NCI-H226 (cell line): ENCODE measurements around the gene MIER3.

Experiments
- DNase-seq: peaks from one replicate; pipeline ENCODE4 v3.0.0-alpha.2; 2015

The MIER3 gene

DNA sequence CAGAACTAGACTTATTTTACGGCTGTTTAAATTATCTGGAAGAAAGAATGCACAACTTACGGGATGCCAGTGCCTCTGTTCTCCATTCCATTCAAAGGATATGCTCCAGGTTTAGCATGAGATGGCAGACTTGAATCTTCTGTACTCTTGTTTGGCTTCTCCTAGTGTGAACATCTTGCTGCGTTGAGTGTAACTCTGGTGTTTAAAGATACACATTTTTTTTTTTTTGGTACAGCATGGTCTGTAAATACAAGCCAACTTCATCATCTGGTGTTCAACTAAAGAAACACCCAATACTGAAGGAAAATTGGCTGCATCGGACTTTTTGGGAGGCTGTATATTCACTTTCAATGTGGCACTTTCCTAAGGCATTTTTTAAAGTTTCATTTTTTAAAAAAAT, 7.4 kb upstream of the MIER3 start:
- no peak for DNase-seq

DNA sequence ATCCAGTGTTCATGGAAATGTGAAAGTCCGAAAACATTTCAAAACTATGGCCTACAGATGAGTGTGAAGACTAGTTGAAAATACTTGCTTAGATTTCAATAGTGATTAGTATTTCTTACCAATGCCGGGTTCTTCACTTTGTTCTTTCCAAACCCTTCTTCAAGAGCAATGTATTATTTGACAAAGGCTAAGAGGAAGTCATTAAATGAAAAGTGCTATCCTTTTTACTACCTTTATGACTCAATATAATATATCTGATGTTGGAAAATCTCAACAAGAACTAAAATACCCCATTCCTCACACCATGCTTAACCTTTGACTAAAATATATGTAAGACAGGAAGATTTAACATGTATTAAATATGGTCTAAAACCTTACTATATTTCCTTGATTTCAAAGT, 6.7 kb upstream of the MIER3 start:
- DNase-seq, result no peak

DNA sequence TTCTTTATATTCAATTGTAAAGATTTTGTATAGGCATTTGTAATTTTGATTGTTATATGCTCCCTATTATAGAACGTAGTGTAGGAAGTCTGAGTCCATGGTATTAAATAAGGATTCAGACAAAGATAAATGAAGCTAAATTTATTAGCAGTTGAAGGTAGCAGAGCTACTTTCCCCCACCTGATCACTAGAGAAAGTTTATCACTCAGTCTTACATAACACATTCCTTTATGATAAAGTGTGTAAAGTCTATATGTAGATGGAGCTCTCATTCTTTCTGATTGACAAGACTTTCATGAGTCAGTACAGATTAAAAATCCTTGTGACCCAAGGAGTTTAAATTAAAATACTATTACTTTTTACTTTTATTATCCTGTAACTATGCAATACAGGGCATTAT, 2.3 kb upstream of the MIER3 start:
- DNase-seq, result peak; percentile 18

DNA sequence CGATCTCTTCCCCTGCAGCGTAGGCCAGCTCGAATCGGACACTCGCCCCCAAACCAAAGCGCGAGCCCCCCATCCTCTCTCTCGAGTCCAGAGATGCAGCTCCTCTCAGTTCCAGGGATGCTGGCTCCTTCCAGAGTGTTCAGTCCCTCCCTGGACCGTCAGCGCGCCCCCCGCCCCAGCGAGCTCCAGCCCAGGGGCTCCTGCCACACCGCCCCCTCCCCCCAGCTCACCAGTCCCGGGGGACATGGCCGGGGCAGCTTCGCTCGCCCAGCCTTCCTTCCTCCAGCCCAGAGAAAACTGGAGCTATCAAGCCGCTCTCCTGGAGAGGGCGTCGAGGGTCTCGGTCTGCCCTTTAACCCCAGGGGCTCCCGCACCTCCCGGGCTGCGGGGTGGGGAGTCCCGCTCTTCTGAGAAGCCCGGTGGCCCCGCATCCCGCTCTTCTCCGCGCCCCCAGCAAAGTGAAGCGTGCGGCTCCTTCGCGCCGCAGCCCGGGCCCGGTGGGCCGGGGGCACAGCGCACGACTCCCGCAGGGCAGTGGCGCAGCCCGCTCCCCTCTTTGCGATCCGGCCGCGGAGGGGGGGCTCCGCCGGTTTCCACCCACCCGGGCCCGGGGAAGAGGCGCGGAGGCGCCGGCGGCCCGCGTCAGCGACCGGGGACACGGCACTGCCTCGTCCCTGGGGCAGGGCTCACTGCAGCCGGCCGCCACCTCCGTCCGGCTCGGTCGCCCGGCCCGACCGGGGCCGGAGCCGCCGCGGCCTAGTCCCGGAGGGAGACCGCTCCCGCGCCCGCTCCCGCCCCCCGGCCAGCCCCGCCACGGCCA, 587 bp downstream of the MIER3 start:
- peak; percentile 14 for DNase-seq

DNA sequence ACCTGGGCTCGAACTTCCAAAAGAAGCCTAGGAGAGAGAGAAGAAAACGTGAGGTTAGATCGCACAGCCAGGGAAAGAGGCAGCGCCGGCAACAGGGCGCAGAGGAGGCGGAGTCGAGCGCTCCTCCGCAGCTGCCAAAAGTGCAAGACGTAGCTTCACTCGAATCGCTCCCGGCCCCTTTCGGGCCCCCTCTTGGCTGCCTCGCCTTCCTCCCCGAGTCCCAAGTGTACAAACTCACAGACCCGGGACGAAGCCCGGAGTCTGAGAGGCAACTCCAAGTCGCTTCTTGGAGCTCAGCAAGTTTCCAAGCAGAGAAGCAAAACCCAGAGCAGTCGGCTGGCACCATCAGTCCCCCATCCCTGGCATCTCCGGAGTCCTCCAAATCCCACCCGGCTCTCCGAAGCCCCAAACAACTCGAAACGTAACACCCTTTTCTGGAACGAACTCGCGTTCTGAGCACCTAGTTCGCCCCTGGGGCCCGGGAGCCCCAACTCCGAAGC, 1.2 kb downstream of the MIER3 start:
- peak; percentile 69 for DNase-seq

DNA sequence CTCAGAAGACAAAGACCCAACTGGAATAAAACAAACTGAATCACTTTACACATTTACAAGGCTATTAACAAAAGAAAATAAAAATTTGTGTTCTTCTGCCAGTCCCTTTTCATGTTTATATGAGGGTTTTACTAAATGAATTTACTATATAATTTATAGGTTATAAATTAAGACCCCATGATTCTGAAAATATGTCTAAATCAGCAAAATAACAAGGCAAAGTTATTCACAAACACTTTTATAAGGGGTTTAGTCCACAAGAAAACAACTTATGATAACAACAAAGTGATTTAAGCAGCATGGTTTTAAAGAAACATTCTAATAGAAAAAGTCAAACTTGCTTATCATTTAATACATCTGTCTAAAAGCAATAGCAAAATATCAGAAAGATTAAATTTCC, 4.9 kb downstream of the MIER3 start:
- DNase-seq, result no peak

DNA sequence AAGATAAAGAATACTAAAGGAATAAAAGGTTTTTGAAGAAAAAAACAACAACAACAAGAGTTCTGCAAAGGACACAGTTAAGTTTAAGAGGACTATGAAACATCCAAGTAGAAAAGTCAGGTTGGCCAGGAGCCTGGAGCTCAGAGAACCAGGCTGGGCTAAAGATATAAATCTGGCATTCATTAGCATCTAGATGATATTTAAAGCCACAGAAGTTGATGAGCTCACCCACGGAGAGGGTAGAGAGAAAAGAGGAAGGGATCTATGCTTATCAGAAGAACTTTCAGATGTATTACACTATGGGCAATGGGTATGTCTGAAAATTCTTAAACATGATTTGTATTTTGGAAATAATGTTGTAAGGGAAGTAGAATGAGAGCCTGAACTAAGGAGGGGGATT, 9.9 kb downstream of the MIER3 start:
- DNase-seq, result no peak

DNA sequence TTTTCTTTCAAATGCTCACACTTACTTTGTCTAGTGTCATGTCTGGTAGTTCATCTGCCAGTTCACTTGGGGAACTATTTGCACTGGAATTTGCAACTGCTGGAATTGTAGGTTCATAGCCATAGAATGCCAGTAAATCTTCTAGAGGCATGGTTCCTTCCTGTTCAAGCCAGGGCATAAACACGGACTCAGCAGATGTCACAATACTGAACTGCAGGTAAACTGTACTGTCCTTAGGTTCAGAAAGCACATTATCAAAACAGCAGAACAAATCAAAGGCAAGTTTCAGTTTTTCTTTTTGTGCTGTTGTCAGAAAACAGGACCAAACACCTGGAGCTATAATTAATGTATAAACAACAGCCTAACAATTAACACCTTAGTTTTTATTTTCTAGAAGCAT, 13.1 kb downstream of the MIER3 start:
- no peak for DNase-seq

DNA sequence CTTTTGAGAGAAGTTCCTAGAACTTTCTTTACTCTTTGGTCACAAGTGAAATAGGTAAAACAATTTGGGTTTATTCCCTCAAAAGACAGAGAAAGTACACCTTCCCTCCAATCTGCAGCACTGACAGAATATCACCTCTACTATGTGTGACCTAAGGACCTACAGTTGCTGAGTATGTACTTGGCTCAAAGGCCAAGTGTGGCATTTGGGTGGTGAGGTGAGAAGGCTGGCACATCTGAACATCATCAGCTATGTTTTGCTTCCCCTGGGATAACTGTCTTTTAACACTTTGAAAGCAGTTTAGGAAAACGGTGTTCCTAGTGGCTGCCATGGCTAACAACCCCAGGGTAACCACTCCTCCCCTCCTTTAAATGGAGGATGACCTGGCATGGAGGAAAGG, 17.6 kb downstream of the MIER3 start:
- DNase-seq, result no peak

DNA sequence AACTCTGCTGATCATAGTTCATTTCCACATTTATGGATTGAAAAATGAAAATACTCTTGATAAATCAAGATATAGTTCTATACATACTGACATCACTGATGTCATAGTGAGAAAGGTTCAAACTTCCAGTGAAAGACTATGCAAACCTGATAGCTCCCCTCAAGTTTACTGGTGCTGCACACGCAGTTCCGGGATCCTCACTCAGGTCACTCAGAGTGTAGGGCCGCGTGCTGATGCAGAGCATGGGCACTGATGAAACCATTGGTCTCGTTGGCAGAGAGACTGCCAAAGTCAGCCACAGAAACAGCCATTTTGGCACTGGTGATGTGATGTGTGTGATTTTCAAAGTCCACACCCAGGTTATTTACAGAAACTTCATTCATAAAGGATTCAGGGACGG, 29.0 kb downstream of the MIER3 start:
- no peak for DNase-seq

DNA sequence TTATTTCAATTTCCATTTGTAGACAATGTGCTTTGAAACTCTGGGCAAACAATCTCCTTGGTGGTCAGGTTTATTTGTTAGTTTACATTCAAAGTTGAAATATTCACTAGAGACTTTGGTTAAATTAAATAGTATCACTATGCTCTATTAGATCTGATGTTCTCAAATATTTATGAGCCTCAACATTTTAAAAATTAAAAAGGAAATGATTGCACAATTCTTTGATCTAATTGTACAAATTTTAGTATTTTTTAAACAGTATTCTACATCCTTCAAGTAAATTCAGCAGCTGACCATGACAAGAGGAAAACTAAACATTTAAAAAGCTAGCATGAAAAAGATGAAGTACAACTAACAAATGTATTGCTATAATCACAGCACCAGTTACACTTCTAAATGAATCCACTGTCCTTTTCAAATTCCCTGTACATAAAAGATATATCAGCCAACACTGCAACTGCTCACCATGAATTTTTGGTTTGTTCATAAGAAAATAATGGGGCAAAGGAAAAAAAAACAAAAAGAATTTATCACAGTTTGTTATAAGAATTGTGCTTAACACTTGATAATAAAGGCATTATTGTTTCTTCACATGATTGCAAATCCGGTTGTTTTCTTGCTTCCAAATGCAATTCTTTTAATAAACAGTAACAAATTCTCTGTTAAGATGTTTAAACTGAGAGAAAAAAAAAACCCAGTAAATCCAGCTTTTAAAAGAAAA, 31.8 kb downstream of the MIER3 start:
- DNase-seq, result no peak

DNA sequence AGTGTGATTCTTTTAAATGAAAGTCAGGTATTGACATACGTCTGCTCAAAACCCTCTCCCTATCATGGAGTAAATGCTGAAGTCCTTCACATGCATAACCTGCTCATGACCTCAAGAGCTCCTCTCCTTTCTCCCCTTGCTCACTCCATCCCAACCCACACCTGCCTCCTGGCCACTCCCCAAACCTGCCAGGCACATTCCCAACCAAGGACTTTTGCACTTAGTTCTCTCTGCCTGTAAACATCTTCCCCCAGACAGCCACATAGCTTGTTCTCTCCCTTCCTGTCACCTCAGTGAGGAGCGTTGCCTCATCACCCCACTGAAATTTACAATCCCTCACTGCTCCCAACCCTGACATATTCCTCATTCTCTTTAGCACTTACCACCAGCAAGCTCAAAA, 33.9 kb downstream of the MIER3 start:
- DNase-seq, result no peak

DNA sequence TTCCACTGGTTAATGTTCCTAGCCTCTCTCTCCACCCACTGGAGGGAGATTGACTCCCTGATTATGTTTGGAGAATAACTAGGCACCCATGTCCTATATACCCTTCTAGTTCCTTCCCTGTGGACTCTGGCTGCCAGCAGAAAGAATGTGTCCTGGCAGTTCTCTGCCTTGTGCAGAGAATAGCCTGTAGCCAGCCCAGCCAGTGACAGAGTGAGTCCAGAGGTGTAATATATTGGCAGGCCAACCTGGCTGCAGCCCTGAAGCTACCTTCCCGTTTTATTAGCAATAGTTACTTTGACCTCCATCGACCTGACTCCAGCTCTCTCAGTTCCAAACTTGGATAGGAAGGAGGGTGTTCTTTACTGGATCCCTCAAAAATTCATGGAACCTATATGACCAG, 34.4 kb downstream of the MIER3 start:
- no peak for DNase-seq

DNA sequence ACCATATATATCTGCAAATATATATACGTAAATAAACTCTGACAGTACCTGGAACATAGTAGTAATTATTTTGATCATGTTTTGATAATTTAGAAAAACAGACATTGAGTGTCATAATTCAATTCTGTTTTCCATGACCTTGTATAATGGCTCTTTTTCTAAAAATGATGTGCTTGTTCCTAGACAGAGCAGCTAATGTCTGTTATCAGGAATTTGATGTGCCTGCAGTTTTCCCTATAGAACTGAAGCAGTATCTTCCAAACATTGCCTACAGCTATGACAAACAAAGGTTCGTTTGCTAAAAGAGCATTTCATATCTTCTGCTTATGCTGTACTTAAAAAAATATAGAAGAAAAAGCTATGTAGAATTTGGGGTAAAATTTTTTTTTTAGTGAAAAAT, 37.2 kb downstream of the MIER3 start:
- DNase-seq, result no peak

DNA sequence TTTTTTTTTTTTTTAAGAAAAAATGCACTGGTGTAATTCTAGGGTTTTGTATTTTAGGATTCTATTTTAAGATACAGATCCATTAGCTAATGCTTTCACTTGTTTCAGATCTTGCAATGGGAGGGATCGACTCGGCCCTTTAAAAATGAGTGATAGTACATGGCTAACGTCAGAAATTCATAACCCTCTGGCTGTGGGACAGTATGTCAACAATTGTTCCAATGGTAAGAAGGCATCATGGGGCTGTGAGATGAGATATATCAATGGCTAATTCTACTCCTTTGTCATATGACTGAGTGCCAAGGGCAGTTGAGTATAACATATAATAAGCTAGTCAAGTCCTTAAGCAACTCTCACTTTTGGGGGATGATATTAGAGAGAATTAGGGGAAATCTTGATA, 38.2 kb downstream of the MIER3 start:
- DNase-seq, result no peak

DNA sequence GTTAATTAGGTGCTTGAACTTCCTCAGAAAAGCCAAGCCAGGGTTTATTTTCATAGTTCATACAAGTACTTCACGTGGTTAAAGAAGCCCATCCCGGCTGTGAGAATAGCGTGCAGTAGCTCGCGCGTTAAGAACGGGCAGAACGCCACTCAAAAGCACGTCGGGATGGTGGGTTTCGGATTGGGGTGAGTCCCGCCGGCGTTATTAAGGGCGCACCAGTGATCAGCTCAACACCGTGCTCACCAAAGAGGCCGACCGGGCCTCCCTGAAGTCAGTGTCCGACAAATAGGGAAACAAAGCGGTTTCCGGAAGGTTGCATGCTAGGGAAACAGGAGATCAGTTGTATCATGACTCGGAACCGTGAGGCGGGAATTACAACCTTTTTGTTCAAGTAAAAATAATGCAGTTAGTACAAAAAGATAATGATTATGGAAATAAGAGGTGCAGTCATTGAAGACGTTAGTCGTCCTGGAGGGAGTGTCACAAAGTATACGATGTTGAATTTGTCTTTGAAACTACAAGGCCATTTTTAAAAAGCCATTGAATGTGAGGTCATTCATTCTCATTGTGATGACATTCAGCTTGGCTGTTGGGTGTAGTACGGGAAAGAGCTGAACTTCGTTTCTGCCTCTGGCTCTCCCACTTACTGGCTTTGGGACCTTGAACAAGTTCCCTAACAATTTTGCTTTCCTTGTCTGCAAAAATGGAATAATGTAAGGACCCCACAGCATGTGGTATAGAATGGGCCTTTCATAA, 41.5 kb downstream of the MIER3 start:
- no peak for DNase-seq

DNA sequence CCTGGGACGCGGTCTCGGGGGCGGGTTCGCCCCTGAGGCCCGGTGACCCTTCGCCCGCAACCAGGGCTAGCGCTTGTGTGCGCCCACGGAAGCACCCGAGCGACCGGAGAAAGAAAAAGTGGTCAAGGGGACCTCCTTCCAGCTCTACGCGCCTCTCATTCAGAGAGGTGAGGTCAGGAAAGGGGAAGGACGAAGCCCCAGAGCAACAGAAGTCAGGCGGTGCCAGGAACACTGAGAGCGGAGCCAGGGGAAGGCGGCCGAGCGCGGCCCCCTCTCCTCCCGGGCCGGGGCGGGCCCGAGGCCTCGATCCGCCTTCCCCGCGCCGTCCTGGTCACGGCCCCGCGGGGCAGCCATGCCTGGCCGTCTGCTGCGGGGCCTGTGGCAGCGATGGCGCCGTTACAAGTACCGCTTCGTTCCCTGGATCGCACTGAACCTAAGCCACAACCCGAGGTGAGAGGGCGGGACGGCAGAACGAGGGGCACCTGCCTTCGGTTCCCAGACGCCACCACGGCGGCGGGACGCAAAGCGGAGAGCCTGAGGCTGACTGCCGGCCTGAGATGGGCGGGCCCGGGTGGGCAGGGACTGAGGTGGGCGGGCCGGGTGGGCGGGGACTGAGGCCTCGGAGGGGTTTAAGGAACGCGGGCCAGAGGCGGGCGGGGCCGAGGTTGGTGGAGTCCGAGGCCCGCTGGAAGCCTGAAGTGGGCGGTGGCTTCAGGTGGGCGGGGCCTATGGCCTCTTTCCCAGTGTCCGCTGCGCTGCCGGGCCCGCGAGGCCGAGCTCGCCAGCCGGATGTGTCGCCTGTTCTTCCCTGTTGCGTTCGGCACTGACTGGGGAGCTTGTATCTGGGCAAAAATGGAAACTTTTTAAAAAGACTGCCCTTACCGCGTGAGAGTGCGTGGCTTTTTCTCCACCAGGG, 42.4 kb downstream of the MIER3 start, which contains the start of gene SETD9:
Gene SETD9, plus strand, starts transcription at position 303 of the 916 bp plus-strand sequence. Its CDS starts 50 bp downstream, at position 353.
- peak; percentile 94 for DNase-seq

DNA sequence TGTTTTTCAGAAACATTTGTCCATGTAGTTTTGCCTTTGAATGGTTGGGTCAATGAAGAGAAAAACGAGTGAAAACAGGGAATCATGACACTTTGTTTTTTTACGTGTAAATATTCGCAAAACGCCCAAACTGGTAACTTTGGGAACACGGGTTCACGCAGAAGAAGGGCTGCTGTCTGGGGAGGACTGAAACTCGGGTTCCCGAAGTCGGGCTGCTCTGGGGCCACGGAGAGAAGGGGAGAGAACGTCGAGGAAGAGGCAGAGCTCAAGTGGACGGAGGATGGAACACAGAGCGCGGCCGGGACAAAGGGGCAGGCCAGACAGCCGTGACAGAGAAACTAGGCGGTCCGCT, 43.0 kb downstream of the MIER3 start:
- no peak for DNase-seq

DNA sequence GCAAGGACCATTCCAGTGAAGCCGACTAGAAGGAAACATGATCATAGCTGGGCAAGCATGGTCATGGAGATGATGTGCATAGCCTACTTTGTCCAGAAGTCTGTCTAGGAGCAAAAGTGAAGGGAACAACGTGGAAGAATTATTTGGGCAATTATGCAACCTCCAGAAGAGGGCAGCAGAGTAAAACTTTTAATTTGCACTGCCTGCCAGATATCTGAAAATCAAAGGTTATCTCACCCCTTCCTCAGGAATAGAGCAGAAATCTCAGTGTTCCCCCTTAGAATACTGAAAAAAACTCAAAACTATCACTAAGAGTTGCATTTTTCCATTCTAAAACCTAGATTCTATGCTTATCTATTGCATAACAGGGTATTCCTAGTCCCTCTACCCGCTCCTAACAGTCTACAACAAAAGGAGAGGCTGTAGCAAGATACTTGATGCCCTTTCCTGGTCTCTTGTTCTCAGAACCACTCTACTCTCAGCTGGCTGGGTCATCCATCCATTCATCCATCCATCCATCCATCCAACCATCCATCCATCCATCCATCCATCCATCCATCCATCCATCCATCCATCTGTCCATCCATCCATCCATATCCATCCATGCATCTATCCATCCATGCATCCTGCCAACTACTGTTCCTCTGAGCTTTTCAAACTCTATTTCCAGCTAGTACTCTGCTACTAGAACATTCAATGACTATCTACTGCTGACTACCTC, 50.9 kb downstream of the MIER3 start:
- DNase-seq, result peak; percentile 3

DNA sequence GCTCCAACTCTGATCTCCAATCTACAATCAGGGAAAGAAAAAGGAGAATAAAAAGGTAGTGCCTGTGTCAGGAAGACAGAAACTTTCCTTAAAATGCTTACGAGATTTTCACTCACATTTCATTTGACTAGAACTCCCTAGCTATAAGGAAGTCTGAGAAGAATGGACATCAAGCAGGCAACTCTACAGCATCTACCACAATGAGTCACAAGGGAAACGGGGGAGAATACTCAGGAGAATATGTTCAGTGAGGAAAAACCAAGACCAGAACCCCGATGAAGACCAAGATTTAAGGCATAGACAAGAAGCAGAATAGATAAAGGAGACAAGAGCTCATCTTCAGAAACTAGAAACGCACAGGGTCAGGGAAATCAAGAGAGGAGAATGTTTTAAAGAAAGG, 51.5 kb downstream of the MIER3 start:
- DNase-seq, result peak; percentile 34

DNA sequence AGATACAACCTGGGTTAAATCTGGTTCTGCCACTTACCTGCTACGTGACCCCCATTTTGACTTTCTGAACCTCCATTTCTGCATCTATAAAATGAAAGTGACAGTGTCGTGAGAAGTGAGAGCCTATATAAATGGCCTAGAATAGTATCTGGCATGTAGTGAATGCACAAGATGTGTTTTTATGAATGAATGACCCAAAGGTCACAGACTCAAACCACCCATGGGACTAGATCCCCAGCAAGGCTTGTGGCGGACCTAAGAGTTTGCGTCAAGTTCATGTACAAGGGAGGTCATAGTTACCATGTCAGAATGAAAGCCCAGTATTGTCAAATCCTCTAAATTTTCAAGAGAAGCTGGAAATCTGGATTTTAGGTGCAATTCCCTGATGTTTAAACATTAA, 53.7 kb downstream of the MIER3 start:
- no peak for DNase-seq

DNA sequence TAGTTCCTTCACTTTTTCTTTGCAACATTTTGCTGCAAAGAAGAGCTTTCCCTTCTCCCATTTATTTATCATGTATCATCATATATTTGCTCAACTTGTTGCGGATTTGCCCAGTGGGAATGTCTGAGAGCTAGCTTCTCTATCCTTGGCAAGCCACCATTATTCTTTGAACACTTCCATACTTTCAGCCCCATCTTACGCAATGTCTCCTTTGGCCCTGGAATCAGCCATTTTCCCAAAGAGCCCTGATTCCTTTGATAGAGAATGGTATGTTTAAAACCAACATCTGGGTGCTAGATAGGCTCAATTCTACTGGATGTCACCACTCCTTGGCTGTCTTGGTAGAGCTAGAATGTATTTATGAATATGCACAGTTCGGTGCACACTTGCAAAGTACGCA, 55.2 kb downstream of the MIER3 start:
- DNase-seq, result no peak
